Gastroesophageal sphincter (tissue), 4 donors: Measurements from ENCODE around the gene ATG14. TPM values are rescaled to one million over a fixed set of nuclear protein-coding genes. Genes with fewer than 3 reads are reported as not detected.
"Not testable (repeated sequence)": the region's sequence is repeated elsewhere in the genome, so short reads cannot be mapped to it uniquely, and the experiment has no call there.

Experiments
- ATAC-seq: fragments of 150-250 bp; one replicate; pipeline ENCODE4 v1.9.1; 2016; ENCODE audit warnings: mild to moderate bottlenecking, moderate library complexity
- H3K27ac ChIP-seq, 4 donors: fragments of 200-600 bp; sonication (generic) in 3 of 4; 1 replicate in 3 of 4; 2 replicates in 1 of 4; pipeline ENCODE4 v1.5.1; 2016 to 2019
- H3K27me3 ChIP-seq: fragments of 200-600 bp; sonication (generic); one replicate; pipeline ENCODE4 v1.5.1; 2019
- H3K36me3 ChIP-seq, 2 donors: fragments of 200-600 bp; sonication (generic); one replicate each; pipeline ENCODE4 v1.5.1; 2019; ENCODE audit warnings: control low read depth in 1 of 2
- H3K4me1 ChIP-seq, 3 donors: fragments of 200-600 bp; sonication (generic); 1 replicate in 2 of 3; 2 replicates in 1 of 3; pipeline ENCODE4 v1.5.1; 2016 to 2019; ENCODE audit warnings: control low read depth in 2 of 3
- H3K4me3 ChIP-seq, 2 donors: fragments of 200-600 bp; sonication (generic); one replicate each; pipeline ENCODE4 v1.5.1; 2019; ENCODE audit warnings: mild to moderate bottlenecking in 1 of 2, moderate library complexity in 1 of 2
- H3K9me3 ChIP-seq, 3 donors: fragments of 200-600 bp; sonication (generic); one replicate each; pipeline ENCODE4 v1.5.1; 2017 to 2019; ENCODE audit warnings: control low read depth in 2 of 3
- EP300 ChIP-seq: sonication (generic); formaldehyde crosslinking; IDR thresholded peaks from one replicate; pipeline ENCODE4 v1.6.1; 2017; ENCODE audit warnings: antibody characterized with exemption, mild to moderate bottlenecking
- POLR2A ChIP-seq, 2 donors: fragments of 450-650 bp; IDR thresholded peaks; one replicate each; pipeline ENCODE4 v1.6.1; 2017; ENCODE audit warnings: antibody characterized with exemption in 2 of 2, mild to moderate bottlenecking in 2 of 2, moderate library complexity in 1 of 2
- POLR2AphosphoS5 ChIP-seq: sonication (generic); formaldehyde crosslinking; IDR thresholded peaks from one replicate; pipeline ENCODE4 v1.6.1; 2017; ENCODE audit warnings: antibody characterized with exemption
- WGBS, 2 donors: methylation state at CpG; one replicate each; pipeline ENCODE4 v1.1.5; 2018; ENCODE audit warnings: low coverage in 1 of 2; 5-methylcytosine and 5-hydroxymethylcytosine counted together
- total RNA-seq, 4 donors: library from RNA; depleted of rRNA; stranded (reverse); fragments of >200 nt; gene quantifications; one replicate each; pipeline ENCODE4 v1.1.0, GENCODE V29; 2016
- TF ChIP-seq, protein P1 (sequence below), 4 experiments: fragments of 200-600 bp in 2 of 4; fragments of 450-650 bp in 2 of 4; sonication (generic) in 1 of 4; IDR thresholded peaks; one replicate each; pipeline ENCODE4 v1.5.1; 2017 to 2019; ENCODE audit warnings: antibody characterized with exemption in 4 of 4, mild to moderate bottlenecking in 2 of 4, moderate library complexity in 2 of 4

The ATG14 gene
- total RNA-seq, 4 donors from 2014 or later = 16.4 to 29.9 (median 18.1) TPM

DNA sequence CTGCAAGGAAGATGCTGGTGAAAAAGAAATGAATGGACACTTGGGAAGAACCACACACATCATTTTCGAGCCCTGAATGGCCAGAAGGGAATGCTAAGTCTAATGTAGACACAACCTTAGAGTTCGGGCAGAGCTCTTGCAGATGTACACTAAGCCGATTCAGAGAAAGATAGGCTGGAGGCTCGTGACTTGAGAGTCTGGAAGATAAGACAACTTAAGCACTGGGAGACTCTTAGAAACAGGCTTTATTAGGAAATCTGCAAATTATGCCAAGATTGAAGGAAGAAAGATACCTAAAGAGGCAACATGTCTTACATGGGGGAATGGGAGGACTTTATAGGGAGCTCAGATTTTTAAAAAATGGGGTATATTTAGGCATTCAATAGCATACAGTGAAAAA, 15.3 kb upstream of the ATG14 start:
- Histone ChIP-seq H3K4me1 (no peaks in the 10 kb centered on the region), H3K27me3 (no peaks in the 10 kb centered on the region), H3K36me3 (no peaks in the 10 kb centered on the region), H3K4me3 (no peak overlapping the region), H3K9me3 (no peaks in the 10 kb centered on the region), H3K27ac (no peak overlapping the region)
- whole genome bisulfite sequencing, 2 donors = 78% methylated on average over 4 of the region's 4 CpGs
- TF ChIP-seq EP300 (no peak), POLR2AphosphoS5 (no peak), POLR2A (IDR thresholded peaks at IDR 0.05) (no peak)
- TF ChIP-seq, protein P1, sequence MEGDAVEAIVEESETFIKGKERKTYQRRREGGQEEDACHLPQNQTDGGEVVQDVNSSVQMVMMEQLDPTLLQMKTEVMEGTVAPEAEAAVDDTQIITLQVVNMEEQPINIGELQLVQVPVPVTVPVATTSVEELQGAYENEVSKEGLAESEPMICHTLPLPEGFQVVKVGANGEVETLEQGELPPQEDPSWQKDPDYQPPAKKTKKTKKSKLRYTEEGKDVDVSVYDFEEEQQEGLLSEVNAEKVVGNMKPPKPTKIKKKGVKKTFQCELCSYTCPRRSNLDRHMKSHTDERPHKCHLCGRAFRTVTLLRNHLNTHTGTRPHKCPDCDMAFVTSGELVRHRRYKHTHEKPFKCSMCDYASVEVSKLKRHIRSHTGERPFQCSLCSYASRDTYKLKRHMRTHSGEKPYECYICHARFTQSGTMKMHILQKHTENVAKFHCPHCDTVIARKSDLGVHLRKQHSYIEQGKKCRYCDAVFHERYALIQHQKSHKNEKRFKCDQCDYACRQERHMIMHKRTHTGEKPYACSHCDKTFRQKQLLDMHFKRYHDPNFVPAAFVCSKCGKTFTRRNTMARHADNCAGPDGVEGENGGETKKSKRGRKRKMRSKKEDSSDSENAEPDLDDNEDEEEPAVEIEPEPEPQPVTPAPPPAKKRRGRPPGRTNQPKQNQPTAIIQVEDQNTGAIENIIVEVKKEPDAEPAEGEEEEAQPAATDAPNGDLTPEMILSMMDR (IDR thresholded peaks at IDR 0.05) = no peak
- ATAC-seq = no peak

DNA sequence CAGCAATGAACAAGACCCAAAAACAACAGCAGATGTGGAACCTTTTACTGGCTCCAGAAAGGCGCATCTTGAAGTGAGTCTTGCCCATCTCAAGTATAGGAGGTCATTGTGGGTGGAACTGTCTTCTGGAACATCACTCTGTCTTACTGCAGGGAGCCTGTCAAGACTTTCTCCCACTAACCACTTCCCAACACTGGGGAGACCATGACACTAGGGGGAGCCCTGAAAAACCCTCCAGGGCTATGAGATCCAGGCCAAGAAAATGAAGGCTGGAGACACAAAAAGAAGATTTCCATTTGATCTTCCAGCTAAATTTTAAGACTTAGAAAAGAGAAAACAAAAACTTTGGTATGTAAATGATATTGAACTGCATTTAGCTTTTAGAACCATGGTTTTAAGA, 13.5 kb upstream of the ATG14 start:
- H3K27ac ChIP-seq = no peak overlapping the region
- 75 to 89% methylated on average over 1 of the region's 1 CpG for WGBS, 2 donors
- no peaks in the 10 kb centered on the region for H3K9me3 ChIP-seq
- no peaks in the 10 kb centered on the region for H3K27me3 ChIP-seq
- TF ChIP-seq, protein P1 (IDR thresholded peaks at IDR 0.05) = no peak
- TF ChIP-seq POLR2A (IDR thresholded peaks at IDR 0.05) (no peak), EP300 (no peak), POLR2AphosphoS5 (no peak)
- no peaks in the 10 kb centered on the region for H3K36me3 ChIP-seq
- no peak overlapping the region for H3K4me3 ChIP-seq
- no peaks in the 10 kb centered on the region for H3K4me1 ChIP-seq
- no peak for ATAC-seq

DNA sequence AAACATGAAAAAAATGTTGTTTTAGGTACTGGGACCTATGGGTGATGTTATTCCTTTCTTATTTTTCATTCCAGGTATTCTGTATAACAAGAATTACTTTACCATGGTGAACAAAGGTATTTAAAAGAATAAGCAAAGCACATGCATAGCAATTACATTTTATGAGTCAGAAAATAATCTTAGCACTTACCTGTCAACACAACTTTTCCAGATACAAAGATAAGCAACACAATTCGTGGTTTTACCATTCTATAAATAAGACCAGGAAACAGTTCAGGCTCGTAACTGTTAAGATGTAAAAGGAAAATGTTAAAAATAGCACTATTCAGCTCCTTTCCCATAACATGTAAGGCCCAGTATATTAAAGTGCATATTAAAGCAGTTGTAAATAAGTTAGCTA, 12.3 kb upstream of the ATG14 start:
- H3K27ac ChIP-seq = no peak overlapping the region
- no peaks in the 10 kb centered on the region for H3K36me3 ChIP-seq
- ATAC-seq = no peak
- no peak overlapping the region for H3K4me3 ChIP-seq
- H3K9me3 ChIP-seq = no peaks in the 10 kb centered on the region
- TF ChIP-seq POLR2AphosphoS5 = no peak
- no peak for TF ChIP-seq EP300
- no peak for TF ChIP-seq POLR2A (IDR thresholded peaks at IDR 0.05)
- H3K27me3 ChIP-seq = no peaks in the 10 kb centered on the region
- H3K4me1 ChIP-seq = no peaks in the 10 kb centered on the region
- WGBS, 2 donors = 15 to 17% methylated on average over 2 of the region's 2 CpGs

DNA sequence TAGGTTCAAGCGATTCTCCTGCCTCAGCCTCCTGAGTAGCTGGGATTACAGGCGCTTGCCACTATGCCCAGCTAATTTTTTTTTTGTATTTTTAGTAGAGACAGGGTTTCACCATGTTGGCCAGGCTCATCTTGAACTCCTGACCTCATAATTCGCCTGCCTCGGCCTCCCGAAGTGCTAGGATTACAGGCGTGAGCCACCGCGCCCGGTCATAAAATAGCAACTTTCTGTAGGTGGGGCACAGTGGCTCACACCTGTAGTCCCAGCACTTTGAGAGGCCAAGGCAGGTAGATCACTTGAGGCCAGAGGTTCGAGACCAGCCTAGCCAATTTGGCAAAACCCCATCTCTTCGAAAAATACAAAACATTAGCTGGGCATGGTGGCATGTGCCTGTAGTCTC, 10.7 kb upstream of the ATG14 start:
- not testable (repeated sequence) for H3K27ac ChIP-seq, H3K27me3 ChIP-seq, H3K4me3 ChIP-seq, ATAC-seq, H3K36me3 ChIP-seq, H3K9me3 ChIP-seq, H3K4me1 ChIP-seq
- 79 to 100% methylated on average over 1 to 9 of the region's 11 CpGs for whole genome bisulfite sequencing, 2 donors

DNA sequence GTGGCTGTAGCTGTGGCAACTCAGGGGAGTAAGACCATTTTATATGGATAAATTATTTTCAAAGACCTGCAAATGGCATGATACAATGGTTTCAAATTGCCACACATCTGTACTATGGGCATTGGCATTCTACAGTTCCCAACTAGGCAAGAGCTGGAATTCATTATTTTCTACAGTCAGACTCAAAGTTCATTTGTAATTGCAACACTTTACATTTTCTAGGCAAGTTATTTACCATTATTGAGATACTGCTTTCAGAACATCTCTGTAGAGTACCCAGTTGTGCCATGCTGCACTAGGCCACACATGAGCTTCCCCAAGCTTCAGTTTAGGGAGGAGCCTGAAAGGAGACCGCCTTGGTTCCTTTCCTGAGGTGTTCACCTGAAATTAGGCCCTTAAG, 8.0 kb upstream of the ATG14 start:
- 70 to 90% methylated on average over 1 of the region's 1 CpG for WGBS, 2 donors
- Histone ChIP-seq H3K4me3 (no peak overlapping the region), H3K27me3 (peaks cover 14% of the 10 kb centered on the region), H3K27ac (no peak overlapping the region), H3K4me1 (no peaks in the 10 kb centered on the region), H3K36me3 (no peaks in the 10 kb centered on the region), H3K9me3 (no peaks in the 10 kb centered on the region)
- no peak for ATAC-seq
- TF ChIP-seq, protein P1 (IDR thresholded peaks at IDR 0.05) = no peak
- TF ChIP-seq EP300 = no peak
- no peak for TF ChIP-seq POLR2A (IDR thresholded peaks at IDR 0.05)
- no peak for TF ChIP-seq POLR2AphosphoS5

DNA sequence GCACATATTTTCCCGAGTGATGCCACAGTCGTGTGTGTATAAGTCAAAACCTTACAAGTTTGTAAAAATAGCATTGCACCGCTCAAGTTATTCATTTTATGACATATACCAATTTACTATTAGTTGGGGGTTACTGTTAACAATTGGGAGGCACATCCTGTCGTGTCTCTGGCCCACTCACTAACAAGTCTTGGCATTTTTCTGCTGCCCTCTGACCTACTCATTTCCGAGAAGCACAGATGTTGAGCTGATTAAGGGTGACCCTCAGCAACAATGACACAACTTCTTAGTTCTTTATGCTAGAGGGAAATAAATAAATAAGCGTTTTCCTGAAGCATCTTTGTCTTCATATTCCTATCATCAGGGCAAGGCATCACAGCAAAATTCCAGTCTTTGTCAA, 6.8 kb upstream of the ATG14 start:
- H3K36me3 ChIP-seq = no peaks in the 10 kb centered on the region
- TF ChIP-seq EP300 (no peak), POLR2A (IDR thresholded peaks at IDR 0.05) (no peak), POLR2AphosphoS5 (no peak)
- TF ChIP-seq, protein P1 (IDR thresholded peaks at IDR 0.05) = no peak
- ATAC-seq = no peak
- H3K4me1 ChIP-seq = no peaks in the 10 kb centered on the region
- H3K27ac ChIP-seq = no peak overlapping the region
- 50 to 52% methylated on average over 6 of the region's 6 CpGs for WGBS, 2 donors
- no peaks in the 10 kb centered on the region for H3K9me3 ChIP-seq
- no peak overlapping the region for H3K4me3 ChIP-seq
- peaks cover 14% of the 10 kb centered on the region for H3K27me3 ChIP-seq
